ENCODE results near the gene SLC20A1.
"Not testable (repeated sequence)": the region's sequence is repeated elsewhere in the genome, so short reads cannot be mapped to it uniquely, and the experiment has no call there.

The SLC20A1 gene, protein sequence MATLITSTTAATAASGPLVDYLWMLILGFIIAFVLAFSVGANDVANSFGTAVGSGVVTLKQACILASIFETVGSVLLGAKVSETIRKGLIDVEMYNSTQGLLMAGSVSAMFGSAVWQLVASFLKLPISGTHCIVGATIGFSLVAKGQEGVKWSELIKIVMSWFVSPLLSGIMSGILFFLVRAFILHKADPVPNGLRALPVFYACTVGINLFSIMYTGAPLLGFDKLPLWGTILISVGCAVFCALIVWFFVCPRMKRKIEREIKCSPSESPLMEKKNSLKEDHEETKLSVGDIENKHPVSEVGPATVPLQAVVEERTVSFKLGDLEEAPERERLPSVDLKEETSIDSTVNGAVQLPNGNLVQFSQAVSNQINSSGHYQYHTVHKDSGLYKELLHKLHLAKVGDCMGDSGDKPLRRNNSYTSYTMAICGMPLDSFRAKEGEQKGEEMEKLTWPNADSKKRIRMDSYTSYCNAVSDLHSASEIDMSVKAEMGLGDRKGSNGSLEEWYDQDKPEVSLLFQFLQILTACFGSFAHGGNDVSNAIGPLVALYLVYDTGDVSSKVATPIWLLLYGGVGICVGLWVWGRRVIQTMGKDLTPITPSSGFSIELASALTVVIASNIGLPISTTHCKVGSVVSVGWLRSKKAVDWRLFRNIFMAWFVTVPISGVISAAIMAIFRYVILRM

GRCh38 chr2:112645310-112646101 is at the start of gene SLC20A1:
Gene SLC20A1 (plus strand): TSS chr2:112645939. CDS start chr2:112646829, 890 bp downstream.
- no peak for FAIRE-seq

GRCh38 chr2:112597537-112598322 is 48.0 kb upstream of the SLC20A1 start:
- FAIRE-seq = no peak

GRCh38 chr2:112600634-112601033 is 45.1 kb upstream of the SLC20A1 start:
- no peak for FAIRE-seq

DNA sequence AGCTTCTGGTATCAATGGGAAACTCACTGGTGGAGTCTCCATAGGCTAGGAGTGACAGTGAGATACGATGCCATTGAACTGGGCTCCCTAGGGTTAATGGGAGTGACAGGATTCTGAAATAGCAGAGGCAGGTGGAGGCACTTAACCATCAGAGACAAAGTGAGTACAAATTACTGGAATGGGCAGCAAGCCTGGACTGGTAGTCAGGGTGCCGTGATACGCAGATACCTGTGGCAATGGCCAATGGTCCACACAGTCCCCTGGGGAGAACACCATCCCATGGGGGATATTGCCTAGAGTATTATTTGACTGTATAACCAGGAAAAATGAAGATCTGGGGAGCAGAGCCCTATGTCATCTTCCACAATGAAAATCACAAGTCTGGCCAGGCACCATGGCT is 44.0 kb upstream of the SLC20A1 start:
- FAIRE-seq = no peak

DNA sequence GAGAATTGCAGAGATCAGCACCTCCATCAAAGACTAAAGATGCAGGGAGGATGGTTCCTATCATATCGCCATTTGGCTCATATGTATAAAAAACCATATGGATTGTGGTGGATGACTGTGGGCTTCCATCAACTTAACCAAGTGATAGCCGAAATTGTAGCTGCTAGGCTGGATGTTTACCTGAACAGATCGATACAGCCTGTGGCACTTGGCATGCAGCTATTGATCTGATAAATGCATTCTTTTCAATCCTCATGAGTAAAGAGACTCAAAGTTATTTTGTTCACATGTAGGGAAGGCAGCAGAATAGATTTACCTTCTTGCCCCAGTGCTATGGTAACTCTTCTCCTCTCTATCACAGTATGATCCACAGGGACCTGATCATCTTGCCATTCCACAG is 42.8 kb upstream of the SLC20A1 start:
- no peak for FAIRE-seq

DNA sequence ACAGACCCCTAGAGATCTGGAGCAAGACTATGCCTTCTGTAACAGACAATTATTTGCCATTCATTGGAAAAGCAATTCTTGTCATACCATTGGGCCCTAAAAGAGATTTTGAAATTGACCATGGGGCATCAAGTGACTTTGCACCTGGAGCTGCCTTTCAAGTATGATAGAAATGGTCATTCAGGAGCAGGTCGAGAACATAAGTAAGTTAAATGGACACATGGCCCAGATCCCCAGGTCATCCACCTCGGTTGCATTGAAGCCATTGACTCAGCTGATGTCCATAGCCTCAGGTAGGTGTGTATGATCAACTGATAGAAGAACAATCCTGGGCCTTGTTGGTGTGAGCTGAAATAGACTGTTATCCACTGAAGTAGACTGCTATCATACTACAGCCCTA is 42.0 kb upstream of the SLC20A1 start:
- FAIRE-seq = no peak

- FAIRE-seq = no peak
Observed at GRCh38 chr2:112604952-112605351, 40.8 kb upstream of the SLC20A1 start.

DNA sequence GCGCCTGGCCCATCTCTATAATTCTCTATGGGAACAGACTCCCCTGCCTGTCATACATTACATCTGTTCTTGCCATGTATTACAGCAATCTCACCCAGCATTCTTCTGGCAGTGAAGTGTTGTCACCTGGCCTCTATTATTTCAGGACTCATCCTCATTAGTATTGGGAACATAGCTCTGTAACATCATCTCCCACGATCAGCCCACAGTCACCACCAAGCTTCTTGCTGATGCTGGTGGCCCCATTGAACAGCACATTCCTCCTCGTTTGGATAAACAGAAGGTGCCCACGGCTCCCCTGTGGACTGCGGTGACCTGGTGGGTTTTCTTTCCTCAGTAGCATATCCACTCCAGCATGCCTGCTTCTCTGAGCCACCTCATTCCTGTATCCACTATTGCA is 39.8 kb upstream of the SLC20A1 start:
- no peak for FAIRE-seq

GRCh38 chr2:112606547-112606946 is 39.2 kb upstream of the SLC20A1 start:
- FAIRE-seq = no peak

DNA sequence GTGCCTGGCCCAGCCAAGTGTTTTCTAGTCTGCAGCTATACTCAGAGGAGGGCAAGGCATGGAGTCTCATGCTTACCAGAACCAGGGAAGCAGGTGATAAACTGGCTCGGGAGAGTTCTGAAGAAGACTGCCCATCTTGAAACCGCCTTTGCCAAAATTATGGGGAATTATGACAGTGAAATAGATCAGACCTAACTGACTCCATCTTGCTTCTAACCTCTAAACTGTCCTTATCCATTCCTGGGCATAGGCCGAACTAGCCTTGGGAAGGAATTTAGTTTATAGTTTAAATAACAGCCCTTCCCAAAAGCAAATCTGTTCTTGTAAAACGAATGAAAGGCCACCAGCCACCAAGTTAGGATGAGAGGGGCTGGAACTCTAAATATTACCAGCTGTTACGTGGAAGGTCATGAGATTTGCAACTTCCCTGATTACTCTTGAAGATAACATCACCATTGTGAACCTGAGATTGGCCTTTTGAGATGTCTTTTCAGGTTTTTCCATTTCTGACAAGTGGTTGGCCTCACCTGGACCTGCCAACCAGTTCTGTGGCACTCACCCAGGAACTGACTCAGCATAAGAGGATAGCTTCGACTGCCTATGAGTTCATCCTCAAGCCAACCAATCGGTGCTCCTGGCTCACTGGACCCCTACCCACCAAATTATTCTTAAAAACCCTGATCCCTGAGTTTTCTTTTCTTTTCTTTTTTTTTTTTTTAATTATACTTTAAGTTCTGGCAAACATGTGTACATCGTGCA is 37.9 kb upstream of the SLC20A1 start:
- FAIRE-seq = no peak

- FAIRE-seq = not testable (repeated sequence)
Observed at GRCh38 chr2:112609320-112609719, 36.4 kb upstream of the SLC20A1 start.

DNA sequence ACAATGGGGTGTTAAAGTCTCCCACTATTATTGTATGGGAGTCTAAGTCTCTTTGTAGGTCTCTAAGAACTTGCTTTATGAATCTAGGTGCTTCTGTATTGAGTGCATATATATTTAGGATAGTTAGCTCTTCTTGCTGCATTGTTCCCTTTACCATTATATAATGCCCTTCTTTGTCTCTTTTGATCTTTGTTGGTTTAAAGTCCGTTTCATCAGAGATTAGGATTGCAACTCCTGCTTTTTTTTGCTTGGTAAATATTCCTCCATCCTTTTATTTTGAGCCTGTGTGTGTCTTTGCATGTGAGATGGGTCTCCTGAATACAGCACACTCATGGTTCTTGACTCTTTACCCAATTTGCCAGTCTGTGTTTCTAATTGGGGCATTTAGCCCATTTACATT is 33.5 kb upstream of the SLC20A1 start:
- FAIRE-seq = not testable (repeated sequence)

- no peak for FAIRE-seq
Observed at GRCh38 chr2:112614201-112614840, 31.4 kb upstream of the SLC20A1 start.

DNA sequence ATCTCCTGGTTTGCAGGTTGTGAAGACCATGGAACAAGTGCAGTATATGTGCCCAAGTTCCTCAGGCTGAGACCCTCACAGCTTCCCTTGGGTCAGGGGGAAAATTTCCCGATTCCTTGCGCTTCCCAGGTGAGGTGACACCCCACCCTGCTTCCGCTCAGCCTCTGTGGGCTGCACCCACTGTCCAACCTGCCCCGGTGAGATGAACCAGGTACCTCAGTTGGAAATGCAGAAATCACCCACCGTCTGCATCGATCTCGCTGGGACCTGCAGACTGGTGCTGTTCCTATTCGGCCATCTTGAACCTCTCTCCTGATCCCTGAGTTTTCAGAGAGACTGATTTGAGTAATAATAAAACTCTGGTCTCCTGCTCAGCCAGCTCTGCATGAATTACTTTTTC is 30.7 kb upstream of the SLC20A1 start:
- FAIRE-seq = no peak

DNA sequence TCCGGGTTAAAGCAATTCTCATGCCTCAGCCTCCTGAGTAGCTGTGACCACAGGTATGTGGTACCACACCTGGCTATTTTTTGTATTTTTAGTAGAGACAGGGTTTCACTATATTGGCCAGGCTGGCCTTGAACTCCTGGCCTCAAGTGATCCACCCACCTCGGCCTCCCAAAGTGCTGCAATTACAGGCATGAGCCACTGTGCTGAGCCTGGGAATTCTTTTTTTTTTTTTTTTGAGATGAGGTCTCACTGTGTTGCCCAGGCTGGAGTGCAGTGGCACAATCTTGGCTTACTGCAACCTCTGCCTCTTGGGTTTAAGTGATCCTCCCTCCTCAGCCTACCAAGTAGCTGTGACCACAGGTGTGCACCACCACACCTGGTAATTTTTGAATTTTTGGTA is 29.9 kb upstream of the SLC20A1 start:
- FAIRE-seq = not testable (repeated sequence)

DNA sequence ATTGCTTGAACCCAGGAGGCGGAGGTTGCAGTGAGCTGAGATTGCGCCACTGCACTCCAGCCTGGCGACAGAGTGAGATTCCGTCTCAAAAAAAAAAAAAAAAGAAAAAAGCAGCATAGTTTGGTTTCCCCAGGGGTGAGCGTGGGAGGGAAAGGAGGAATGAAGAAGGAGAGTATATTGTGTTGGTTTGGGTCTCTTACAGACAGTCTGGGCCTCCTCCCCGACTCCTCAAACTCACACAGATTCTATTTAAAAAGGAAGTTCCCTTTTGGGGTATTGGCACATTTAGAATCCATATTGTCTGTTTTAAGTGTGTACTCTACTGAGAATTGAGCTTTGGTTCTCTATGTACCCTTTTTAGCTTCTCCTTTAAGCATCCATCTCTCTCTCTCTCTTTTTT is 27.4 kb upstream of the SLC20A1 start:
- no peak for FAIRE-seq

DNA sequence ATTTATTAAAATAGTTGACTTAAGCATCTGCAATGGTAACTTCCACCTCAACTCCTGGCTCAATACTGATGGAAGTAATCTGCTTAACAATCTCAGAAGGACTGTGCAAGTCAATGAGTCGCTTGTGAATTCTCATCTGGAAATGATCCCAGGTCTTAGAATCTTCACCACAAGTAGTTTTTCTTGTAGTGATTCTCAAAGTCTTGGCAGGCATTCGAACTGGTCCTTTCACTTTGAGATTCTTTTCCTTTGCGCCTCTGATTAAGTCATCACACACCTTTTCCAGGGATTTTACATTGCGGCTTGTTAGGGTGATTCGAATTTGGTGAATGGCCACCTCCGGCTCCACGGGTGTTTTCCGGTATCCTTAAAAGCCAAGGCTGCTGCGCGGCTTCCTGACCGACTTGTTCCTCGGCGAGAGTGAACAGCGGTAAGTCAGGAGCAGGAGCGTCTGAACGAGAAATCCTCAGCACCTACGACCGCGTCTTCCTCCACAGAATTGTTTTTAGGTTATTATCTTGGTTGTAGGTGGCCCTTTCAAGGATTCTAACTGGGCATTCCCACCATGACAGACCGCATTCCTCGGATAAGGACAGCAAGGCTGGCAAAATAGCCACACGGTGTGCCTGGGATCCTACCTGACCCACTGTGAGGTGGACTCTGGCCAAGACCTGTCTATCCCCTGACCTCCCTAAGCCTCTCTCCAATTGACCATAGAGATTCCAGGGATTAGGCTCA is 23.8 kb upstream of the SLC20A1 start:
- FAIRE-seq = no peak

GRCh38 chr2:112622528-112622849 is 23.2 kb upstream of the SLC20A1 start:
- no peak for FAIRE-seq

- no peak for FAIRE-seq
Observed at GRCh38 chr2:112623913-112624777, 21.6 kb upstream of the SLC20A1 start.
